GM19025 (cell line): Measurements from ENCODE around the gene FBXO8.
"Not testable (repeated sequence)": the region's sequence is repeated elsewhere in the genome, so short reads cannot be mapped to it uniquely, and the experiment has no call there.

ENCODE experiments used
- ATAC-seq: cut with Tn5 transposase; IDR thresholded peaks from one replicate; pipeline ENCODE4 v1.9.1; 2021; ENCODE audit warnings: mild to moderate bottlenecking, low read depth, moderate library complexity; ENCODE audit not compliant: unreplicated experiment

FBXO8 gene

GRCh38 chr4:174283507-174284471 lies at the start of gene FBXO8, which contains the start of gene CEP44:
Gene FBXO8, minus strand, starts transcription at chr4:174283667. Its CDS starts 20,575 bp downstream, at chr4:174263092.
Gene CEP44, plus strand, starts transcription at chr4:174283911. Its CDS starts 15,211 bp downstream, at chr4:174299122.
- peak; percentile 54 for ATAC-seq

- no peak for ATAC-seq
Measured at GRCh38 chr4:174332741-174333493, 49.5 kb upstream of the FBXO8 start.

- ATAC-seq, result no peak
Measured at GRCh38 chr4:174324725-174325124, 41.3 kb upstream of the FBXO8 start.

GRCh38 chr4:174324236-174324635 lies 40.8 kb upstream of the FBXO8 start:
- ATAC-seq, result no peak

GRCh38 chr4:174320494-174321199 lies 37.2 kb upstream of the FBXO8 start:
- no peak for ATAC-seq

GRCh38 chr4:174318829-174319764 lies 35.6 kb upstream of the FBXO8 start:
- ATAC-seq, result no peak

- ATAC-seq, result no peak
Measured at GRCh38 chr4:174317531-174317930, 34.1 kb upstream of the FBXO8 start.

GRCh38 chr4:174316954-174317353 lies 33.5 kb upstream of the FBXO8 start:
- no peak for ATAC-seq

- ATAC-seq, result no peak
Measured at GRCh38 chr4:174316546-174316945, 33.1 kb upstream of the FBXO8 start.

- ATAC-seq, result no peak
Measured at GRCh38 chr4:174314770-174315169, 31.3 kb upstream of the FBXO8 start.

GRCh38 chr4:174314274-174314673 lies 30.8 kb upstream of the FBXO8 start:
- no peak for ATAC-seq

GRCh38 chr4:174312993-174313392 lies 29.5 kb upstream of the FBXO8 start:
- ATAC-seq, result no peak

GRCh38 chr4:174307694-174308093 lies 24.2 kb upstream of the FBXO8 start:
- ATAC-seq, result no peak

GRCh38 chr4:174305961-174306360 lies 22.5 kb upstream of the FBXO8 start:
- ATAC-seq, result no peak

- ATAC-seq, result no peak
Measured at GRCh38 chr4:174304664-174305063, 21.2 kb upstream of the FBXO8 start.

GRCh38 chr4:174303687-174304086 lies 20.2 kb upstream of the FBXO8 start:
- no peak for ATAC-seq

GRCh38 chr4:174295142-174295541 lies 11.7 kb upstream of the FBXO8 start:
- ATAC-seq, result not testable (repeated sequence)

GRCh38 chr4:174294641-174295040 lies 11.2 kb upstream of the FBXO8 start:
- not testable (repeated sequence) for ATAC-seq

GRCh38 chr4:174292473-174292872 lies 9.0 kb upstream of the FBXO8 start:
- no peak for ATAC-seq

GRCh38 chr4:174286870-174287269 lies 3.4 kb upstream of the FBXO8 start:
- no peak for ATAC-seq
